BLaER1 (cell line): ENCODE measurements around the gene ZNF879.

ENCODE experiments used
- H3K27ac ChIP-seq: shearing (Covaris generic); formaldehyde crosslinking; 2 replicates; pipeline ENCODE4 v1.8.1; 2022
- H3K27me3 ChIP-seq: shearing (Covaris generic); formaldehyde crosslinking; 2 replicates; pipeline ENCODE4 v1.8.1; 2022
- H3K36me3 ChIP-seq: shearing (Covaris generic); formaldehyde crosslinking; 2 replicates; pipeline ENCODE4 v1.8.1; 2022
- H3K4me1 ChIP-seq: shearing (Covaris generic); formaldehyde crosslinking; 2 replicates; pipeline ENCODE4 v1.8.1; 2022
- H3K4me2 ChIP-seq: shearing (Covaris generic); formaldehyde crosslinking; 2 replicates; pipeline ENCODE4 v1.8.1; 2022
- H3K4me3 ChIP-seq: shearing (Covaris generic); formaldehyde crosslinking; 2 replicates; pipeline ENCODE4 v1.8.1; 2022
- H3K9ac ChIP-seq: shearing (Covaris generic); formaldehyde crosslinking; 2 replicates; pipeline ENCODE4 v1.8.1; 2022
- H3K9me3 ChIP-seq: shearing (Covaris generic); formaldehyde crosslinking; 2 replicates; pipeline ENCODE4 v1.8.1; 2022
- H4K20me1 ChIP-seq: shearing (Covaris generic); formaldehyde crosslinking; 2 replicates; pipeline ENCODE4 v1.8.1; 2022
- Cebpa-rat ChIP-seq: shearing (Covaris generic); IDR thresholded peaks from 2 replicates; pipeline ENCODE4 v1.8.1; 2022

ZNF879 gene

DNA sequence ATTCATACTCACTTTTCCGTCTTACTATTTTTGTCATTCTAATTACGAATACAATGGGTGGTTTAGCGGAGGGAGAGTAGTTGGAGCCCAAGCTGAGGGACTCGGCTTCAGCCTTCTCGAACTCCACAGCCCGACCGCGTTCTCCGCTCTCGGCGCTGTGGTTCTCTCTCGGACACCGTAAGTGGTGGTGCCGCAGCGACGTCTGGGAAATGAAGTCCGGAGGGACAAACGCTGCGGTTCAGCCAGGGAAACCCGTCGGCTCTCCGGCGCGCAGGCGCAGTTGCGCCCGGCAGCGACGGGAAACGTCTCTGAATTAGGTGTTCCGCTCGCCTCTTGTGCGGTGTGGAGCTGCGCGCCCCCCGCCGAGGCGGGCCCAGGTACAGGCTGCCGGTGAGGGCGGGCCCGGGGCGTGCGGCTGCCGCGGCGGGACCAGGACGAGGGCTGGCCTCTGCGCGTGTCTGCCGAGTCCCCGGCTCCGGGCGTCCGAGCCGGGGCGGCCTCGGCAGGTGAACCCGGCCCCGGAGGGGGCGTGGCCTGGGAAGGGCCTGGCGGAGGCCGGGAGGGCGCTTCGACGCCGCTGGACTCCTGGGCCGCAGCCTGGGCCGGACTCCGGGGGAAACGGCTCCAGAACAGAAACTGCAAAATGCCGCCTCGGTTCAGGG is at the start of gene ZNF879:
Gene ZNF879 (plus strand): TSS at position 277 of the 662 bp plus-strand sequence. CDS start 1,201 bp downstream, outside the sequence.
- TF ChIP-seq Cebpa-rat = no peak
- Histone ChIP-seq H3K27me3 (no peaks in the 10 kb centered on the region), H3K4me3 (peak within 1 kb of the TSS; percentile 82), H3K27ac (peak within 1 kb of the TSS; percentile 84), H4K20me1 (no peaks in the 10 kb centered on the region), H3K9me3 (peaks cover 74% of the 10 kb centered on the region), H3K4me1 (peaks cover 15% of the 10 kb centered on the region), H3K4me2 (peak within 1 kb of the TSS; percentile 85), H3K36me3 (peaks cover 39% of the 10 kb centered on the region), H3K9ac (peak within 1 kb of the TSS; percentile 82)

- Histone ChIP-seq H3K36me3 (no peaks in the 10 kb centered on the region), H3K27me3 (no peaks in the 10 kb centered on the region), H3K27ac (no peak overlapping the region), H3K9me3 (peaks cover 99% of the 10 kb centered on the region), H3K4me1 (no peaks in the 10 kb centered on the region), H3K4me3 (no peak overlapping the region), H4K20me1 (no peaks in the 10 kb centered on the region), H3K4me2 (no peak overlapping the region), H3K9ac (no peak overlapping the region)
- no peak for TF ChIP-seq Cebpa-rat
Measured at GRCh38 chr5:178981381-178981780, 42.2 kb upstream of the ZNF879 start.

- Histone ChIP-seq H3K27me3 (no peaks in the 10 kb centered on the region), H3K9me3 (peaks cover 97% of the 10 kb centered on the region), H3K4me3 (no peak overlapping the region), H3K4me2 (no peak overlapping the region), H3K36me3 (no peaks in the 10 kb centered on the region), H3K4me1 (no peaks in the 10 kb centered on the region), H4K20me1 (no peaks in the 10 kb centered on the region), H3K9ac (no peak overlapping the region), H3K27ac (no peak overlapping the region)
- TF ChIP-seq Cebpa-rat = no peak
Measured at GRCh38 chr5:178982941-178983340, 40.7 kb upstream of the ZNF879 start.

- H3K27ac ChIP-seq = no peak overlapping the region
- TF ChIP-seq Cebpa-rat = no peak
- no peaks in the 10 kb centered on the region for H3K27me3 ChIP-seq
- H3K36me3 ChIP-seq = no peaks in the 10 kb centered on the region
- no peaks in the 10 kb centered on the region for H4K20me1 ChIP-seq
- H3K9me3 ChIP-seq = peaks cover 97% of the 10 kb centered on the region
- no peak overlapping the region for H3K4me3 ChIP-seq
- no peak overlapping the region for H3K4me2 ChIP-seq
- no peak overlapping the region for H3K9ac ChIP-seq
- H3K4me1 ChIP-seq = no peaks in the 10 kb centered on the region
Measured at GRCh38 chr5:178983728-178984127, 39.9 kb upstream of the ZNF879 start.

GRCh38 chr5:178984145-178985072 is 39.2 kb upstream of the ZNF879 start:
- Histone ChIP-seq H3K4me1 (no peaks in the 10 kb centered on the region), H4K20me1 (no peaks in the 10 kb centered on the region), H3K27ac (no peak overlapping the region), H3K9ac (no peak overlapping the region), H3K9me3 (peaks cover 95% of the 10 kb centered on the region), H3K27me3 (no peaks in the 10 kb centered on the region), H3K4me3 (no peak overlapping the region), H3K36me3 (no peaks in the 10 kb centered on the region), H3K4me2 (no peak overlapping the region)
- TF ChIP-seq Cebpa-rat = no peak

DNA sequence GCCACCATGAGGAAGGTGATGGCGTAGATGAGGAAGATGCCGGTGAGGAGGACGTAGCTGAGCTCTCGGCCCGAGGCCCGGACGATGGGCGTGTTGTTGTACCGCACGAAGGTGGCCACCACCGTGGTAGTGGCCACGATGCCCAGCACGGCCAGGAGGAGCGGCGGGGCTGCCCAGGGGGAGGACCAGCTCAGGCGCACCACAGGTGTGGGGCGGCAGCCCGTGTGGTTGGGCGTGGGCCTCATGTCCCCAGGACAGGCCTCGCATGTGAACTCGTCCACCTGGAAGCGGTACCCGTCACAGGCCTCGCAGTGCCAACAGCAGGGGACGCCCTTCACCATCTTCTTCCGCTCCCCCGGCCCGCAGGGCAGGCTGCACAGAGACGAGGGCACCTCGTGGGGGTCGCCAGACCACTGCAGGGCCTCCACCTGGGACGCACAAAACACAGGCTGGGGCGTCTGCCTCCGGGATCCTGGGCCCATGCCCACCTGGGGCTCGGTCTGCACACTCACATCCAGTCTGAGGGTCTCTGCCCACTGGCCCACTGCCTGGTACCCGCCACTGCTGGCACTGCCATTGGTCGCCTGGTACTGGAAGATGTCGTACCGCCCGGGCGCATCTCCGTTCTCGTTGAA is 37.2 kb upstream of the ZNF879 start:
- H4K20me1 ChIP-seq = no peaks in the 10 kb centered on the region
- H3K9me3 ChIP-seq = peaks cover 93% of the 10 kb centered on the region
- H3K9ac ChIP-seq = no peak overlapping the region

GRCh38 chr5:178988436-178989220 is 35.0 kb upstream of the ZNF879 start:
- 0 out of 2 replicates have a peak, but pooled peaks cover 4% of the 10 kb centered on the region for H3K27me3 ChIP-seq
- H3K27ac ChIP-seq = no peak overlapping the region
- H3K36me3 ChIP-seq = no peaks in the 10 kb centered on the region
- no peak overlapping the region for H3K9ac ChIP-seq
- H3K4me1 ChIP-seq = no peaks in the 10 kb centered on the region
- no peak for TF ChIP-seq Cebpa-rat
- peaks cover 94% of the 10 kb centered on the region for H3K9me3 ChIP-seq
- H3K4me3 ChIP-seq = no peak overlapping the region
- H4K20me1 ChIP-seq = no peaks in the 10 kb centered on the region
- no peak overlapping the region for H3K4me2 ChIP-seq

More for the DNA sequence above, 37.2 kb upstream of the ZNF879 start:
- Histone ChIP-seq H3K4me2 (no peak overlapping the region), H3K27me3 (no peaks in the 10 kb centered on the region), H3K4me3 (no peak overlapping the region), H3K36me3 (no peaks in the 10 kb centered on the region), H3K27ac (no peak overlapping the region), H3K4me1 (no peaks in the 10 kb centered on the region)
- TF ChIP-seq Cebpa-rat = no peak

DNA sequence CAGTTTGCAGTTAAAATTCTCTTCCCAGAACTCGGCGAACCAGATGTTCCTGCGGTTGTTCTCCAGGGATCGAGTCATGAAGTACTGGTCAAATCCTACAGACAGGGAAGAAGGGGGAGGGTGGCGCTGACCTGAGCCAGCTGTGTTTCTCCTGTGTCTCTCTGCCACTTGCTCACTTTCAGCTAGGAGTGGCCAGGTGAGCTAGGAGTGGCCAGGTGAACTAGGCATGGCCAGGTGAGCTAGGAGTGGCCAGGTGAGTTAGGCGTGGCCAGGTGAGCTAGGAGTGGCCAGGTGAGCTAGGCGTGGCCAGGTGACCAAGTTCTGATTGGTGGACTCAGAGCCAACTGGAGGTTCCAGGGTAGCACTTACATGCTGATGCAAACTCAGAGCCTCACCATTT is 34.3 kb upstream of the ZNF879 start:
- Histone ChIP-seq H3K4me2 (no peak overlapping the region), H4K20me1 (no peaks in the 10 kb centered on the region), H3K4me3 (no peak overlapping the region), H3K27ac (no peak overlapping the region), H3K9me3 (peaks cover 94% of the 10 kb centered on the region), H3K9ac (no peak overlapping the region), H3K27me3 (0 out of 2 replicates have a peak, but pooled peaks cover 4% of the 10 kb centered on the region), H3K4me1 (no peaks in the 10 kb centered on the region), H3K36me3 (no peaks in the 10 kb centered on the region)
- TF ChIP-seq Cebpa-rat = no peak

- no peak for TF ChIP-seq Cebpa-rat
- no peak overlapping the region for H3K27ac ChIP-seq
- no peak overlapping the region for H3K4me2 ChIP-seq
- H3K36me3 ChIP-seq = no peaks in the 10 kb centered on the region
- no peaks in the 10 kb centered on the region for H3K4me1 ChIP-seq
- H3K9ac ChIP-seq = no peak overlapping the region
- 0 out of 2 replicates have a peak, but pooled peaks cover 4% of the 10 kb centered on the region for H3K27me3 ChIP-seq
- no peak overlapping the region for H3K4me3 ChIP-seq
- no peaks in the 10 kb centered on the region for H4K20me1 ChIP-seq
- H3K9me3 ChIP-seq = peaks cover 94% of the 10 kb centered on the region
Measured at GRCh38 chr5:178990491-178990890, 33.1 kb upstream of the ZNF879 start.
